Peyer's patch (tissue), 4 donors: ENCODE data around the gene PLA2G2F.

Experiments used
- CTCF ChIP-seq, 6 experiments: fragments of 450-650 bp in 4 of 6; fragments of 200-600 bp in 2 of 6; sonication (generic) in 1 of 6; IDR thresholded peaks; one replicate each; pipeline ENCODE4 v1.5.1; 2017 to 2019; ENCODE audit warnings: antibody characterized with exemption in 6 of 6, mild to moderate bottlenecking in 3 of 6, moderate library complexity in 1 of 6
- POLR2A ChIP-seq, 2 donors: fragments of 450-650 bp; IDR thresholded peaks; one replicate each; pipeline ENCODE4 v1.5.1; 2017; ENCODE audit warnings: antibody characterized with exemption in 2 of 2, mild to moderate bottlenecking in 2 of 2, moderate library complexity in 2 of 2

GRCh38 chr1:20141466-20141865, 2.3 kb downstream of the PLA2G2F start:
- TF ChIP-seq CTCF (IDR thresholded peaks at IDR 0.05) (no peak), POLR2A (IDR thresholded peaks at IDR 0.05) (no peak)
